GM18499 (cell line): ENCODE data around the gene C4BPA.

Source experiments
- ATAC-seq: cut with Tn5 transposase; IDR thresholded peaks from one replicate; pipeline ENCODE4 v1.9.1; 2021; ENCODE audit warnings: moderate number of reproducible peaks; ENCODE audit not compliant: insufficient read depth, unreplicated experiment

The C4BPA gene

GRCh38 chr1:207103892-207104373 lies at the start of gene C4BPA:
C4BPA (plus strand) TSS chr1:207104233; CDS start chr1:207113026, 8,793 bp downstream.
- no peak for ATAC-seq

GRCh38 chr1:207054491-207054890 lies 49.5 kb upstream of the C4BPA start:
- no peak for ATAC-seq

GRCh38 chr1:207055386-207056001 lies 48.5 kb upstream of the C4BPA start:
- ATAC-seq: no peak

GRCh38 chr1:207056673-207057072 lies 47.4 kb upstream of the C4BPA start:
- ATAC-seq: no peak

GRCh38 chr1:207058252-207058651 lies 45.8 kb upstream of the C4BPA start:
- no peak for ATAC-seq

GRCh38 chr1:207058878-207059867 lies 44.9 kb upstream of the C4BPA start:
- ATAC-seq: no peak

GRCh38 chr1:207059881-207060280 lies 44.2 kb upstream of the C4BPA start:
- ATAC-seq: no peak

DNA sequence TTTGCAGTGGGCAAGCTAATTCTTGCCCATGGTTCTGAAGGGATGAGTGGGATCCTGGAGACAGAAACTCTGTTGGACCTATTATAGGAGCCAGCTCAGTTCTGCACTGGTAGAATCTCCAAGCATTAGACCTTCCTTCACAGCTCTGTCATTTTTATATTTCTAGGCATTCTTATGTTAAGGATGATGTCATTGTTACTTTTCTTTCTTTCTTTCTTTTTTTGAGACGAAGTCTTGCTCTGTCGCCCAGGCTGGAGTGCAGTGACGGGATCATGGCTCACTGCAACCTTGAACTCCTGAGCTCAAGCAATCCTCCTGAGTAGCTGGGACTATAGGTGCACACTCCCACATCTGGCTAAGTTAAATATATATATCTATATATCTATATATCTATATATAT lies 43.4 kb upstream of the C4BPA start:
- ATAC-seq: no peak

DNA sequence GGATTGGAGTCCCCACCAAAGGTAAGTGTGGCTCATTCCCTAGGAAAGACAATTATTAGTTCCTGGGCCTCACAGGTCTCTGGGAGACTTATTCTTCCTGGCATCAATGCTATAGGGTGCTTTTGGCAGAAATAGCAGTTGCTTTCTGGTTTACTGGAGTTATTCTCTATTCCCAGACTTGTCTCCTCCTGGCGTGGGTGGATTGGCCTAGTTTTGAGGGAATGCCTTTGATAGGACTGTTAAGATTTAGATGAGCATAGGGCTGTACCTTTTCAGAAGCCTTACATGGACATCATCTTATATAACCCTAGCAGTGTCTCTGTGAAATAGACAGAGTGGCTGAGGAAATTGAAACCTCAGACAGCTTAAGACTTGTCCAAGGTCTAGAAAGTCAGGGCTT lies 42.0 kb upstream of the C4BPA start:
- ATAC-seq: no peak

DNA sequence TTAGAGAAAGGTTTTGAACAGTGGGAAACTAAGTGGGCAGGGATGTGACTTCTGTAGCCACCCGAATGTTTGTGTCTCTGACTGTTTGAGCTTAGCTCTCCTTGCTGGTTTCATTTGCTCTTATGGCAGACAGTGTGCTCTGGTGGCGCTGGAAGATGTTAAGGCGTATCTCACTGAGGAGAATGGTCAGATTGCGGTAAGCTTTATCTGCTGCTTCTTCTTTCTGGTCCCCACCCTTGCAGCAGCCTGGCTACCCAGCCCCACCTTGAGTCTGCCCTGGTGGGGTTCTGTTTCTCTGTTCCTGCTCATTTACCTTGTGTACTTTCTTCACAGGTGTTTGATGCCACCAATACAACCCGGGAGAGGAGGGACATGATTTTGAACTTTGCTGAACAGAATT lies 41.0 kb upstream of the C4BPA start:
- ATAC-seq: no peak

- ATAC-seq: no peak
Measured at GRCh38 chr1:207064561-207064960, 39.5 kb upstream of the C4BPA start.

DNA sequence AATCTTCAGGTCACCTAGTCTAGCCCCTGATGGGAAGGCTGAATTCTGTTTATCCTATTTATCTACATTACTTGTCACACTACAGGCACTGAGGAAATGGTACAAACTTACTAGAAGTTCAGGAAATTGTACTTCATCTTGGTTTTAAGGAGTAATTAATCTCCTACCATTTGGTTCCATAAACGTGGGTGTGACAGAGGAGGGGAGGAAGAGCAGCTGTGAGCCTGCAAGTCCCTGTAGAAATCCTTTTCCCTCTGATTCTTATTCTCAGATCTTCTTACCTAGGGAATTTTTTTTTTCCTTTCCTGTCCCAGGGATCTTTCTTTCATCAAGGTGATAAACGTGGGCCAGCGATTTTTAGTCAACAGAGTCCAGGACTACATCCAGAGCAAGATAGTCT lies 36.8 kb upstream of the C4BPA start:
- ATAC-seq: no peak

GRCh38 chr1:207067665-207068064 lies 36.4 kb upstream of the C4BPA start:
- ATAC-seq: no peak

DNA sequence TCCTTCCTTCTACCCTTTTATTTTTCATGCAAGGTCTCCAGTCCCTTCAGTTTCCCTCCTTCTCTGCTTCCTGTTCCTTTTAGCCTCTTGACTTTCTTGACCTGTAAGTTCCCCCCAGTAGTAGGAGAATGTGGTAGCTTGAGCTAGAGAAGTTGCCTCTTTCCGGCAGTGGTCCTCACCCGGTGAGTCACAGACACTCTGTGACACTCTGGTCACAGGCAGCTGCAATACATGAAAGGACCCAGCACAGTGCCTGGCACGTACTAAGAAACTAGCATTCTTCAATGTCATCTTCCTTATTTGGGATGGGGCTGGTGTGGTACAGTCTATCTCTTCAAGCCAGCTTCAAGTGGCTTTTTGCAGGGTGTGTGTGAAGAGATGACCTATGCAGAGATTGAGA lies 35.0 kb upstream of the C4BPA start:
- ATAC-seq: no peak

- no peak for ATAC-seq
Measured at GRCh38 chr1:207069858-207070506, 34.1 kb upstream of the C4BPA start.

DNA sequence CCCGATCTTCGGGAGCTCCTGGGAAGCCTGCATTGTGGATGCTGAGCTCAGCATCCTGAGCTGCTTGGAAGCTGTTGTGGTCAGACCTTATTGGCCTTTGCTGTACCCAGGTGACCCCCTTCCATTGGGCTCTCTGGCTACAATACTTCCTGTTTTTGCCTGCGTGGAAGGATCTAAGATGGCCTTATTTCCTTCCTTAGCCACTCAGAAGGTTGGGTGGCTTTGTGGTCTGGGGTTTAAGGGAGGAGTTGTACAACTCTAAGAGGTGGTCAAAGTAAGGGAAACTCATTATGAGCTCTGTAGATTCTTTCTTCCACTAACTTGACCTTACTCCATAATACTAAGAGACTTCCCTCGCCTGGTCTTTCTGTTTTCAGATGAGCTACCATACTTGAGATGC lies 33.2 kb upstream of the C4BPA start:
- ATAC-seq: no peak

DNA sequence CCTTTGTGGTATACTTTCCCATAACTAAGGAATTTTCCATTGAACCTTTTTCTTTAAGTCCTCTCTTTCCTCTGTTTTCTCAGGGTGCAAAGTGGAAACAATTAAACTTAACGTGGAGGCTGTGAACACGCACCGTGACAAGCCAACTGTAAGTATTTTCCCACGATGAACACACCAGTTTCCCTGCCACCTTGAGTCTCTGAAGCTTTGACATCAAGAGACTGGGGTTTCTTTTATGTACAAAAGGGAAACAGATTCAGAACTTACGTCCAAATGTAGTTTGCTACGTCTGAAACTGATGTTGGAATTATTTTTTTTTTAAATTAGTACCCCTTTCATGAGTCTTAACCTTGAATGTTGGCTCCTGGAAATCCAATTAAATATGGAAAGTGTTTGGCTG lies 32.6 kb upstream of the C4BPA start:
- ATAC-seq: no peak

DNA sequence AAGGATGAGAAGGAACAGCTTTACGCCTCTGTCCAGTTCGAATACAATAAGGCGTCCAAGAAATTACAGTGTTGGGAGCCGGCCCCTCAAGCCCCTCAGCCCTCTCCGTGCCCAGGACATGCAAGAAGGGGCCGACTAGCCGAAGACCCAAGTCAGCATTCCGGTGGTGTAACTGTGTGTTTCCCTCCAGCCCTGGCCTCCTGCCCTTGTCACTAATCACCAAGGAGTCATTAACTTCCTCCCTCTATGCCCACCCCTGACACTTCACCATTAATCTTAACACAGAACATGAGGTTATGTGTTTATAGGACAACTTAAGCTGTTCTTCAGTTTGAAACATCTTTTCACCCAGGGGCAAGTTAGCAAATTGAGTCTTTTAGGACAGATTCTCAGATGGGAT lies 31.8 kb upstream of the C4BPA start:
- no peak for ATAC-seq

DNA sequence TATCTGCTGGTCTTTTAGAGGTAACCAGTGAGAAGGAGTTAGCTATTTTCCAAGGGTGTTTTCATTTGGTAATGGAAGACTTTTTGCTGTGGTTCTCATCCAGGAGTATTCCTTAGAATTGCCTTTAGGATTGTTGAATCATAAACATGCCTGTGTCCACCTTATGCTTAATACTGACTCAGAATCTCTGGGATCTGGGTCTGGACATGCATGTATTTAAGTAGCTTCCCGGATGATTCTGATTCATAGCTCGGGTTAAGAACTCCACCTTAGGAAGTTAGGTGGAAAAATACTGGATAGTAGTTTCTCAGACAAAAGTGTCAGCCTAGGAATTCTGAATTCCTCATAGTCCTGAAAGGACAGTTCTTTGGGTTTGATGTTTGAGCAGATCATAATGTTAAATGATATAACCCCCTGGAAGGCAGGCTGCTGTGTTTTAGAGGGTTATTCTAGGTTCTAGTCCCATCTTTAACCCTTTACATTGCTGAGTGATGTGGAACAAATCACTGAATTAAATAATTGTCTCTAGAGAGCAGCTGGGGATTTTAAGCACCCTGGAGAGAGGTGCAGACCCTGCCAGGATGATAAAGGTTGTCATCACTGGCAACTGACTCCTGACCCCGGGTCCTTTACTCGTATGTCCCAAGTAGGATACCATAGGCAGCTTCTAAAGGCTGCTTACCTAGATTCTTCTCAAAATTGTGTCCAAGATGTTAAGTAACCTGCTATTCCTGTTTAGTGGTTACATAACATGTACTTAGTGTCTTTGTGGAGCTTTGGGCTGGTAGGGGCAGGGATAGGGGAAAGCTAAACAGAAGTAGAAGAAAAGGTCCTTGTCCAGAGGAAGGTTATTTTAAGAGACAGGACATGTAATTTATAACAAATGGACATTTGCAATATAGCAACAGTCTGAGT lies 29.9 kb upstream of the C4BPA start:
- ATAC-seq: no peak
